ENCODE data around the gene ATF4. TPM values are rescaled to one million over a fixed set of nuclear protein-coding genes. Genes with fewer than 3 reads are reported as not detected.

The ATF4 gene
- polyA plus RNA-seq (394 and 399 TPM in 2 replicates), polyA minus RNA-seq (103 and 121 TPM in 2 replicates)

DNA sequence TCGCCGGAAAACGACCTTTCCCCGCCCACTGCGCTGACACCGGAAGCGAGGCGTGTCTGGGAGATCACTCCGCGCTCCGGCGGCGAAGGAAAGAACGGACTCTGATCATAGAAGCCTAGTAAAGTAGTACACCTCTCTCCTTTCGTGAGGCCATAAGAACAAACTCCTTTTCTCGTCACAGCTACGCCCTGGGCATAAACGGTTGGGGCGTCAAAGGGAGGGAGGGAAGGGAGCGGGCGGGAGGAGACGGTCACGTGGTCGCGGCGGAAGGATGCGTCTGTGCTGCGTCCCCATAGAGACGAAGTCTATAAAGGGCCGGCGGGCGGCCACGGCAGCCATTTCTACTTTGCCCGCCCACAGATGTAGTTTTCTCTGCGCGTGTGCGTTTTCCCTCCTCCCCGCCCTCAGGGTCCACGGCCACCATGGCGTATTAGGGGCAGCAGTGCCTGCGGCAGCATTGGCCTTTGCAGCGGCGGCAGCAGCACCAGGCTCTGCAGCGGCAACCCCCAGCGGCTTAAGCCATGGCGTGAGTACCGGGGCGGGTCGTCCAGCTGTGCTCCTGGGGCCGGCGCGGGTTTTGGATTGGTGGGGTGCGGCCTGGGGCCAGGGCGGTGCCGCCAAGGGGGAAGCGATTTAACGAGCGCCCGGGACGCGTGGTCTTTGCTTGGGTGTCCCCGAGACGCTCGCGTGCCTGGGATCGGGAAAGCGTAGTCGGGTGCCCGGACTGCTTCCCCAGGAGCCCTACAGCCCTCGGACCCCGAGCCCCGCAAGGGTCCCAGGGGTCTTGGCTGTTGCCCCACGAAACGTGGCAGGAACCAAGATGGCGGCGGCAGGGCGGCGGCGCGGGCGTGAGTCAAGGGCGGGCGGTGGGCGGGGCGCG lies at the start of gene ATF4:
TSS of gene ATF4 (plus strand) at position 337 of the 880 bp plus-strand sequence. CDS start 884 bp downstream, outside the sequence.
- Histone ChIP-seq H3K79me2 (replicated peaks; ENCODE audit: insufficient read depth, low read length) (peaks cover 47% of the 10 kb centered on the region), H3K4me3 (ENCODE audit: low read length) (peak within 1 kb of the TSS; percentile 78), H3K9me2 (ENCODE audit: insufficient read depth, low read length) (no peaks in the 10 kb centered on the region), H3K36me3 (ENCODE audit: insufficient read depth, low read length) (peaks cover 4% of the 10 kb centered on the region), H3K4me2 (ENCODE audit: low read length) (peak within 1 kb of the TSS; percentile 69), H4K20me1 (ENCODE audit: insufficient read depth) (peaks cover 27% of the 10 kb centered on the region), H3K27ac (ENCODE audit: low read length) (peak within 1 kb of the TSS; percentile 98), H3K9ac (ENCODE audit: low read length) (peak within 1 kb of the TSS; percentile 100), H3F3A (ENCODE audit: insufficient read depth, low read length, poor library complexity, severe bottlenecking) (peaks cover 4% of the 10 kb centered on the region), H3K9me3 (ENCODE audit: low read length) (no peaks in the 10 kb centered on the region), H3K27me3 (ENCODE audit: insufficient read depth, low read depth, low read length) (no peaks in the 10 kb centered on the region), H2AFZ (ENCODE audit: low read depth, low read length) (peak within 1 kb of the TSS; percentile 95)
- TF ChIP-seq CTCF (IDR thresholded peaks at IDR 0.05; ENCODE audit: poor library complexity, severe bottlenecking) (no peak), TAF1 (IDR thresholded peaks at IDR 0.05; ENCODE audit: low read depth) (peak; percentile 97), MXI1 (conservative IDR thresholded peaks at IDR 0.05; ENCODE audit: poor library complexity, severe bottlenecking) (peak; percentile 91), SMC3 (conservative IDR thresholded peaks at IDR 0.05; ENCODE audit: poor library complexity) (peak; percentile 27), EZH2 (IDR thresholded peaks at IDR 0.05; ENCODE audit: borderline replicate concordance, insufficient read depth, low read length, poor library complexity, severe bottlenecking) (no peak), EP300 (conservative IDR thresholded peaks at IDR 0.05; ENCODE audit: poor library complexity, severe bottlenecking) (peak; percentile 67), REST (IDR thresholded peaks at IDR 0.05; ENCODE audit: borderline replicate concordance) (peak; percentile 98), POLR2AphosphoS5 (IDR thresholded peaks at IDR 0.05) (peak; percentile 99), RAD21 (conservative IDR thresholded peaks at IDR 0.05) (no peak)

GRCh38 chr22:39471381-39472141 lies 48.8 kb upstream of the ATF4 start:
- H3K27ac ChIP-seq (ENCODE audit: low read length): no peak overlapping the region

More at GRCh38 chr22:39471381-39472141, 48.8 kb upstream of the ATF4 start:
- Histone ChIP-seq H3K36me3 (ENCODE audit: insufficient read depth, low read length) (no peaks in the 10 kb centered on the region), H4K20me1 (ENCODE audit: insufficient read depth) (no peaks in the 10 kb centered on the region), H3K9me2 (ENCODE audit: insufficient read depth, low read length) (no peaks in the 10 kb centered on the region), H3K4me3 (ENCODE audit: low read length) (no peak overlapping the region), H2AFZ (ENCODE audit: low read depth, low read length) (no peak overlapping the region), H3K9ac (ENCODE audit: low read length) (no peak overlapping the region), H3K79me2 (replicated peaks; ENCODE audit: insufficient read depth, low read length) (no peaks in the 10 kb centered on the region), H3K9me3 (ENCODE audit: low read length) (no peaks in the 10 kb centered on the region), H3K4me2 (ENCODE audit: low read length) (no peak overlapping the region), H3K27me3 (ENCODE audit: insufficient read depth, low read depth, low read length) (no peaks in the 10 kb centered on the region), H3F3A (ENCODE audit: insufficient read depth, low read length, poor library complexity, severe bottlenecking) (no peaks in the 10 kb centered on the region)
- TF ChIP-seq EZH2 (IDR thresholded peaks at IDR 0.05; ENCODE audit: borderline replicate concordance, insufficient read depth, low read length, poor library complexity, severe bottlenecking) (no peak), SMC3 (conservative IDR thresholded peaks at IDR 0.05; ENCODE audit: poor library complexity) (no peak), RAD21 (conservative IDR thresholded peaks at IDR 0.05) (no peak)
